ENCODE data around the gene HIPK3.

Gene HIPK3

DNA sequence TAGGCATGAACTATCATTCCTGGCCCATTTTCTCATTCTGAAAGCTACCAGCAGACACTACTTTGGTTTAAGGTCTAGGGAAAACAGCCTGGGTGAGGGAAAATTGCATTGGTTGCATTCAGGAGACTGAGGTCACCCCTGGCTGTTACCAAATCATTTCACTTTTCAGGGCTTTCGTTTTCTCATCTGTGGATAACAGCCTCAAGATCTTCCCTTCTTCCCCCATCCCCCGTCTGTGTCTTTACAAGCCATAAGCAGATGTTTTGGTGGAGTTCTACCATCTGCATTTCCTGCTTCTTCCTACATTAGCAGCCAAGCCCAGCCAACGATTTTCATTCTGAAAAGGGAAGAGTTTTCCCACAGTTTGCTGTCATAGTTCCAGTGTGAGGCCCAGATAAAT is 130.4 kb downstream of the HIPK3 start:
- no peak overlapping the region for H3K4ac ChIP-seq (ENCODE audit: low read depth, low read length)
- WGBS (ENCODE audit: extremely low coverage, insufficient coverage, insufficient read length), result no CpG with 5 or more reads among the region's 3 CpGs

DNA sequence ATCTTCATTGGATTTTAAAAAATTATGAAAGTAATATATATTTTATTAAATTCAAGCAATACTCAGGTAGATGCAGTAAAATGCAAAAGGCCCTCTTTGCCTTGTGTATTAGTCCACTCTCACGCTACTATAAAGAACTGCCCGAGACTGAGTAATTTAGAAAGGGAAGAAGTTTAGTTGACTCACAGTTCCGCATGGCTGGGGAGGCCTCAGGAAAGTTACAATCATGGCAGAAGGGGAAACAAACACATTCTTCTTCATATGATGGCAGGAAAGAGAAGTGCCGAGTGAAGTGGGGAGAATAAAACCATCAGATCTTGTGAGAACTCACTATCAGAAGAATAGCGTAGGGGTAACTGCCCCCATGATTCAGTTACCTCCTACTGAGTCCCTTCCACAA is 130.8 kb downstream of the HIPK3 start:
- H2AK5ac ChIP-seq (ENCODE audit: low read length), result no peak overlapping the region
- H3K9me3 ChIP-seq (ENCODE audit: insufficient read depth, low read depth, low read length), result no peaks in the 10 kb centered on the region
- DNase-seq, result no peak
- H3K14ac ChIP-seq (ENCODE audit: low read length), result no peak overlapping the region
- no peak overlapping the region for H4K12ac ChIP-seq (ENCODE audit: low read depth, low read length)
- no peak overlapping the region for H3K27ac ChIP-seq (ENCODE audit: low read depth, low read length)
- H3K27me3 ChIP-seq (ENCODE audit: insufficient read depth, low read length), result no peaks in the 10 kb centered on the region
- H3K4me1 ChIP-seq (ENCODE audit: control insufficient read depth in 1 of 2, insufficient read depth in 2 of 2, low read length in 2 of 2), result no peaks in the 10 kb centered on the region
- H3K18ac ChIP-seq (ENCODE audit: low read length), result no peak overlapping the region
- H3K23ac ChIP-seq (ENCODE audit: low read length), result no peak overlapping the region
- H3K79me2 ChIP-seq (ENCODE audit: control insufficient read depth, insufficient read depth, low read length, poor library complexity), result no peaks in the 10 kb centered on the region
- no peak overlapping the region for H4K91ac ChIP-seq (ENCODE audit: low read depth, low read length)
- H2BK12ac ChIP-seq (ENCODE audit: low read length), result no peak overlapping the region
- no peak overlapping the region for H3K4ac ChIP-seq (ENCODE audit: low read depth, low read length)
- H3K9ac ChIP-seq (ENCODE audit: low read length), result no peak overlapping the region
- H3K36me3 ChIP-seq (ENCODE audit: control insufficient read depth in 1 of 2, insufficient read depth in 2 of 2, low read length in 2 of 2), result no peaks in the 10 kb centered on the region
- WGBS (ENCODE audit: extremely low coverage, insufficient coverage, insufficient read length), result no CpG with 5 or more reads among the region's 5 CpGs
- no peak overlapping the region for H3K4me2 ChIP-seq (ENCODE audit: low read length)
- no peaks in the 10 kb centered on the region for H3K79me1 ChIP-seq (ENCODE audit: low read length)
- no peak overlapping the region for H4K8ac ChIP-seq (ENCODE audit: low read depth, low read length)
- H2BK5ac ChIP-seq (ENCODE audit: low read depth, low read length, poor library complexity), result no peak overlapping the region
- H3K4me3 ChIP-seq (ENCODE audit: low read depth, low read length), result no peak overlapping the region
- no peak overlapping the region for H2BK120ac ChIP-seq (ENCODE audit: insufficient read depth, low read length, poor library complexity)
- no peak overlapping the region for H2AFZ ChIP-seq (ENCODE audit: insufficient read depth, low read length, poor library complexity)

More for the DNA sequence above, 130.4 kb downstream of the HIPK3 start:
- Histone ChIP-seq H3K79me2 (ENCODE audit: control insufficient read depth, insufficient read depth, low read length, poor library complexity) (no peaks in the 10 kb centered on the region), H3K27ac (ENCODE audit: low read depth, low read length) (no peak overlapping the region), H3K4me2 (ENCODE audit: low read length) (no peak overlapping the region), H3K27me3 (ENCODE audit: insufficient read depth, low read length) (no peaks in the 10 kb centered on the region), H4K91ac (ENCODE audit: low read depth, low read length) (no peak overlapping the region), H2BK12ac (ENCODE audit: low read length) (no peak overlapping the region), H3K9me3 (ENCODE audit: insufficient read depth, low read depth, low read length) (no peaks in the 10 kb centered on the region), H3K14ac (ENCODE audit: low read length) (no peak overlapping the region), H2BK5ac (ENCODE audit: low read depth, low read length, poor library complexity) (no peak overlapping the region), H4K12ac (ENCODE audit: low read depth, low read length) (no peak overlapping the region), H3K18ac (ENCODE audit: low read length) (no peak overlapping the region), H2AK5ac (ENCODE audit: low read length) (no peak overlapping the region), H3K23ac (ENCODE audit: low read length) (no peak overlapping the region), H3K36me3 (ENCODE audit: control insufficient read depth in 1 of 2, insufficient read depth in 2 of 2, low read length in 2 of 2) (no peaks in the 10 kb centered on the region), H3K79me1 (ENCODE audit: low read length) (no peaks in the 10 kb centered on the region), H2AFZ (ENCODE audit: insufficient read depth, low read length, poor library complexity) (no peak overlapping the region), H4K8ac (ENCODE audit: low read depth, low read length) (no peak overlapping the region), H2BK120ac (ENCODE audit: insufficient read depth, low read length, poor library complexity) (no peak overlapping the region), H3K9ac (ENCODE audit: low read length) (no peak overlapping the region), H3K4me1 (ENCODE audit: control insufficient read depth in 1 of 2, insufficient read depth in 2 of 2, low read length in 2 of 2) (no peaks in the 10 kb centered on the region), H3K4me3 (ENCODE audit: low read depth, low read length) (no peak overlapping the region)
- no peak for DNase-seq

DNA sequence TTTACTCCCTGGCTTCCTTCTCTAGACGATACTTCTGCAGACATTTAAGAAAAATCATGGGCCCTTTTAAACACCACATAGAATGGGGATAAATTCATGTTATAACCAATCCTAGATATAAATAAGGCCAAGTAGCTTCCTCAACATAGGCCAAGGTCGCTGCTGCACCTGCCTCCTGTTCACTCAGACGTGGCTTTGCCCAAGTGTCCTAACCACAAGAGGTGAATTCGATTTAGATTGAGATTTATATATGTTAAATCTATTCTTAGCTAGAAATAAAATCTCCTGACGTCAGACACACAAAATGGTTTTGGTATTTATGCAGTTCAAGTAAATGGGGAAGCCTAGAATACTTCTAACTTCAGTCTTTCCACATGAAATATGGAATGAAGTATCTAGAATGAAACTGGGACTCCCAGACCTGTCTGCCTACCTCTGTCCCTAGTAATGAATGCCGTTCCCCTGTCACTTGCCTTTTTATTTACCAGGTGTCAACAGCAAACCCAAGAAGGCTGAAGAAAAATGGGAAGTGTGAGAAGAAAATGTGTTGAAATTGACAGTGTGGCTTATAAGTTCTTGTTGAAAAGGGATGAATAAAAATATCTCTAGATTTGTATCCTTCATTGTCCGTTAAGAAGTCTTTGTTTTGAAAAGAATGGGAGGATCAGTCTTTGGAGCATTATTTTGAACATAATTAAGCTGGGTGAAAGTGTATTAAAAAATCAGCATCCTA is 131.8 kb downstream of the HIPK3 start:
- Histone ChIP-seq H4K91ac (ENCODE audit: low read depth, low read length) (no peak overlapping the region), H3K4ac (ENCODE audit: low read depth, low read length) (no peak overlapping the region), H2AK5ac (ENCODE audit: low read length) (no peak overlapping the region), H3K36me3 (ENCODE audit: control insufficient read depth in 1 of 2, insufficient read depth in 2 of 2, low read length in 2 of 2) (no peaks in the 10 kb centered on the region), H3K18ac (ENCODE audit: low read length) (no peak overlapping the region), H3K4me1 (ENCODE audit: control insufficient read depth in 1 of 2, insufficient read depth in 2 of 2, low read length in 2 of 2) (no peaks in the 10 kb centered on the region), H2BK5ac (ENCODE audit: low read depth, low read length, poor library complexity) (no peak overlapping the region), H3K4me2 (ENCODE audit: low read length) (no peak overlapping the region), H3K14ac (ENCODE audit: low read length) (no peak overlapping the region), H4K8ac (ENCODE audit: low read depth, low read length) (no peak overlapping the region), H3K79me2 (ENCODE audit: control insufficient read depth, insufficient read depth, low read length, poor library complexity) (no peaks in the 10 kb centered on the region), H4K12ac (ENCODE audit: low read depth, low read length) (no peak overlapping the region), H3K4me3 (ENCODE audit: low read depth, low read length) (no peak overlapping the region), H3K27ac (ENCODE audit: low read depth, low read length) (no peak overlapping the region), H3K9me3 (ENCODE audit: insufficient read depth, low read depth, low read length) (no peaks in the 10 kb centered on the region), H2BK120ac (ENCODE audit: insufficient read depth, low read length, poor library complexity) (no peak overlapping the region), H3K23ac (ENCODE audit: low read length) (no peak overlapping the region), H3K79me1 (ENCODE audit: low read length) (no peaks in the 10 kb centered on the region), H3K9ac (ENCODE audit: low read length) (no peak overlapping the region), H3K27me3 (ENCODE audit: insufficient read depth, low read length) (no peaks in the 10 kb centered on the region), H2BK12ac (ENCODE audit: low read length) (no peak overlapping the region), H2AFZ (ENCODE audit: insufficient read depth, low read length, poor library complexity) (no peak overlapping the region)
- no peak for DNase-seq
- no CpG with 5 or more reads among the region's 7 CpGs for WGBS (ENCODE audit: extremely low coverage, insufficient coverage, insufficient read length)

DNA sequence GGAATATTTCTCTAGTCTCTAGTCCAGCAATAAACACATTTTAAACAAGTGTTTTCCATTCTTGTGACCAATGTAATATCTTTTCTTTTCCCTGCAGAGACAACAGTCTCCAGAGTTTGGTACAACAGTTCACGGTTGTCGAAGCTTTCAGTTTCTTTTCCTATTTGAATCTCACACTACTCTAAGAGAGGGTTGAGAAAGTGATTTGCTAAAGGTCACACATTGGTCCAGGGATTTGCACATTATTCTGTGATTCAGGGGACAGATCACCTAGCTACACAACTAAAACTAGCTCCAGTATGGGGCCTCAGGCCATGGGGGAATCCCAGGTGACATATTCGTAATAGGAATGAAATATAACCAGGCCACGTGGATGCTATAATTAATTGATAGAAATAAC is 132.5 kb downstream of the HIPK3 start:
- Histone ChIP-seq H3K4ac (ENCODE audit: low read depth, low read length) (no peak overlapping the region), H3K23ac (ENCODE audit: low read length) (no peak overlapping the region), H3K27me3 (ENCODE audit: insufficient read depth, low read length) (no peaks in the 10 kb centered on the region), H2AK5ac (ENCODE audit: low read length) (no peak overlapping the region), H3K9me3 (ENCODE audit: insufficient read depth, low read depth, low read length) (no peaks in the 10 kb centered on the region), H3K79me1 (ENCODE audit: low read length) (no peaks in the 10 kb centered on the region), H4K12ac (ENCODE audit: low read depth, low read length) (no peak overlapping the region), H3K79me2 (ENCODE audit: control insufficient read depth, insufficient read depth, low read length, poor library complexity) (no peaks in the 10 kb centered on the region), H2BK5ac (ENCODE audit: low read depth, low read length, poor library complexity) (no peak overlapping the region), H3K36me3 (ENCODE audit: control insufficient read depth in 1 of 2, insufficient read depth in 2 of 2, low read length in 2 of 2) (no peaks in the 10 kb centered on the region), H3K18ac (ENCODE audit: low read length) (no peak overlapping the region), H3K14ac (ENCODE audit: low read length) (no peak overlapping the region), H4K8ac (ENCODE audit: low read depth, low read length) (no peak overlapping the region), H3K4me2 (ENCODE audit: low read length) (no peak overlapping the region), H3K4me3 (ENCODE audit: low read depth, low read length) (no peak overlapping the region), H2BK12ac (ENCODE audit: low read length) (no peak overlapping the region), H3K9ac (ENCODE audit: low read length) (no peak overlapping the region), H4K91ac (ENCODE audit: low read depth, low read length) (no peak overlapping the region), H2BK120ac (ENCODE audit: insufficient read depth, low read length, poor library complexity) (no peak overlapping the region), H3K27ac (ENCODE audit: low read depth, low read length) (no peak overlapping the region), H3K4me1 (ENCODE audit: control insufficient read depth in 1 of 2, insufficient read depth in 2 of 2, low read length in 2 of 2) (peaks cover 0 to 1% of the 10 kb centered on the region in 2 experiments), H2AFZ (ENCODE audit: insufficient read depth, low read length, poor library complexity) (no peak overlapping the region)
- WGBS (ENCODE audit: extremely low coverage, insufficient coverage, insufficient read length), result no CpG with 5 or more reads among the region's 4 CpGs
- no peak for DNase-seq
